HEK293 (cell line): ENCODE data around the gene ARHGDIG.

ENCODE experiments used
- GLI4 ChIP-seq: fragments of 450-650 bp; formaldehyde crosslinking; IDR thresholded peaks from 2 replicates; pipeline ENCODE4 v1.5.1; 2016; ENCODE audit warnings: missing biosample characterization, missing genetic modification characterization
- PBX3 ChIP-seq: sonication (generic); formaldehyde crosslinking; IDR thresholded peaks from 2 replicates; pipeline ENCODE4 v1.8.1; 2022; ENCODE audit warnings: mild to moderate bottlenecking, moderate library complexity, missing genetic modification reagents
- SP7 ChIP-seq: fragments of 450-650 bp; formaldehyde crosslinking; IDR thresholded peaks from 2 replicates; pipeline ENCODE4 v1.5.1; 2016; ENCODE audit warnings: missing biosample characterization, missing genetic modification characterization
- ZNF202 ChIP-seq: fragments of 450-650 bp; formaldehyde crosslinking; IDR thresholded peaks from 2 replicates; pipeline ENCODE4 v1.5.1; 2016; ENCODE audit warnings: missing biosample characterization, missing genetic modification characterization, borderline replicate concordance
- ZNF274 ChIP-seq, 2 experiments: fragments of 200-500 bp in 1 of 2; fragments of 450-650 bp in 1 of 2; sonication (Bioruptor generic) in 1 of 2; formaldehyde crosslinking in 1 of 2; IDR thresholded peaks; 2 replicates each; pipeline versions ENCODE4 v1.5.1 to v1.6.1; 2014 to 2016; ENCODE audit warnings: borderline replicate concordance in 1 of 2, inconsistent platforms in 1 of 2, low read length in 1 of 2, missing biosample characterization in 1 of 2, missing genetic modification characterization in 1 of 2
- ZNF302 ChIP-seq: fragments of 450-650 bp; formaldehyde crosslinking; IDR thresholded peaks from 2 replicates; pipeline ENCODE4 v1.5.1; 2016; ENCODE audit warnings: missing biosample characterization, missing genetic modification characterization, low read depth
- TF ChIP-seq, protein P1 (sequence below): fragments of 450-650 bp; formaldehyde crosslinking; IDR thresholded peaks from 2 replicates; pipeline ENCODE4 v1.5.1; 2016; ENCODE audit warnings: missing biosample characterization, missing genetic modification characterization
- TF ChIP-seq, protein P2 (sequence below): fragments of 450-650 bp; formaldehyde crosslinking; IDR thresholded peaks from 2 replicates; pipeline ENCODE4 v1.5.1; 2016; ENCODE audit warnings: missing biosample characterization, missing genetic modification characterization

DNA sequence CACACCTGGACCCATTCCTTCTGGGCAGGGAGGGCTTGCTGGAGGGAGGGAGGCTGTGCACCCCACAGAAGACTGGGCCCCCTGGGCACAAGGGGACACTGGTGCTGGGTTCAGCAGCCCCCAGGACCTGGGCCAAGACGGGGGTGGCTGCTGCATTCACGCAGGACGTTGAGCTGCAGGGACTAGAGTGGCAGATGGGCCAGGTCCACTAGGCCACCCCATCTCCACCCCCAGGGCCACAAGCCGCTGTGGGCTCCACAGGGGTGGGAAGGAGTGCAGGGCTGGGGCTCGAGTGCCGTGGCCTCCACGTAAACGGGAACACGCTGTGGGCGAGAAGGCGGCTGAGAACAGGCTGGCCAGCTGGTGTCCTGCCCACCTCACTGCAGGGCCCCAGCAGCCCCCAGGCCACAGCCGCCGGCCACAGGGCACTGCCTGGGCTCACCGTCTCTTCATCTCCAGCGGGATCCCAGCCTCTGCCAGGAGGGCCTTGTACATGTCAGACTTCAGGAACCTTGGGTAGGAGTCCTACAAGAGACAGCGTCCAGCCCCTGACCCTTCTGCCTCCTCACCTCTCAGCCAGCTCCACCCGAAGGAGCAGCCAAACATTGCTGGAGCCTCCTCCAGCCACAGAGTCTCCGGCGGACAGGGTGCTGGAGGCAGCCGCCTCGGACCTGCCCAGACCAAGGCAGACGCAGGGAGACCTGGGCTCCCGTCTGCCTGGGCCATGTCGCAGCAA is 11.2 kb upstream of the ARHGDIG start:
- TF ChIP-seq GLI4 (tag by site-specific recombination) (no peak), ZNF302 (tag by site-specific recombination) (no peak), PBX3 (CRISPR knock-in tag) (no peak), ZNF202 (tag by site-specific recombination) (no peak), ZNF274 (IDR thresholded peaks at IDR 0.05; ENCODE audit: low read length) (no peak), ZNF274 (tag by site-specific recombination; IDR thresholded peaks at IDR 0.05; ENCODE audit: borderline replicate concordance) (no peak), SP7 (tag by site-specific recombination) (no peak)
- TF ChIP-seq, protein P1, sequence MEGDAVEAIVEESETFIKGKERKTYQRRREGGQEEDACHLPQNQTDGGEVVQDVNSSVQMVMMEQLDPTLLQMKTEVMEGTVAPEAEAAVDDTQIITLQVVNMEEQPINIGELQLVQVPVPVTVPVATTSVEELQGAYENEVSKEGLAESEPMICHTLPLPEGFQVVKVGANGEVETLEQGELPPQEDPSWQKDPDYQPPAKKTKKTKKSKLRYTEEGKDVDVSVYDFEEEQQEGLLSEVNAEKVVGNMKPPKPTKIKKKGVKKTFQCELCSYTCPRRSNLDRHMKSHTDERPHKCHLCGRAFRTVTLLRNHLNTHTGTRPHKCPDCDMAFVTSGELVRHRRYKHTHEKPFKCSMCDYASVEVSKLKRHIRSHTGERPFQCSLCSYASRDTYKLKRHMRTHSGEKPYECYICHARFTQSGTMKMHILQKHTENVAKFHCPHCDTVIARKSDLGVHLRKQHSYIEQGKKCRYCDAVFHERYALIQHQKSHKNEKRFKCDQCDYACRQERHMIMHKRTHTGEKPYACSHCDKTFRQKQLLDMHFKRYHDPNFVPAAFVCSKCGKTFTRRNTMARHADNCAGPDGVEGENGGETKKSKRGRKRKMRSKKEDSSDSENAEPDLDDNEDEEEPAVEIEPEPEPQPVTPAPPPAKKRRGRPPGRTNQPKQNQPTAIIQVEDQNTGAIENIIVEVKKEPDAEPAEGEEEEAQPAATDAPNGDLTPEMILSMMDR: no peak
- TF ChIP-seq, protein P2, sequence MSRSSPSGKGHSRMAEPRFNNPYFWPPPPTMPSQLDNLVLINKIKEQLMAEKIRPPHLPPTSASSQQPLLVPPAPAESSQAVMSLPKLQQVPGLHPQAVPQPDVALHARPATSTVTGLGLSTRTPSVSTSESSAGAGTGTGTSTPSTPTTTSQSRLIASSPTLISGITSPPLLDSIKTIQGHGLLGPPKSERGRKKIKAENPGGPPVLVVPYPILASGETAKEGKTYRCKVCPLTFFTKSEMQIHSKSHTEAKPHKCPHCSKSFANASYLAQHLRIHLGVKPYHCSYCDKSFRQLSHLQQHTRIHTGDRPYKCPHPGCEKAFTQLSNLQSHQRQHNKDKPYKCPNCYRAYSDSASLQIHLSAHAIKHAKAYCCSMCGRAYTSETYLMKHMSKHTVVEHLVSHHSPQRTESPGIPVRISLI (tag by site-specific recombination): no peak
